IMR-90 (cell line): ENCODE data around the gene RNF31.

Experiments used
- CEBPB ChIP-seq: IDR thresholded peaks from 2 replicates; pipeline ENCODE4 v1.6.1; 2012; ENCODE audit warnings: low read depth, low read length, improper control_type of control experiment
- CHD1 ChIP-seq: IDR thresholded peaks from 2 replicates; pipeline ENCODE4 v1.6.1; 2012; ENCODE audit warnings: low read depth, low read length, improper control_type of control experiment
- FOS ChIP-seq: fragments of 150-350 bp; IDR thresholded peaks from 2 replicates; pipeline ENCODE4 v1.6.1; 2016; ENCODE audit warnings: low read depth, low read length
- POLR2A ChIP-seq: IDR thresholded peaks from 2 replicates; pipeline ENCODE4 v1.6.1; 2012; ENCODE audit warnings: mild to moderate bottlenecking, low read depth, low read length
- RAD21 ChIP-seq: IDR thresholded peaks from 2 replicates; pipeline ENCODE4 v1.6.1; 2012; ENCODE audit warnings: low read length, improper control_type of control experiment
- RCOR1 ChIP-seq: IDR thresholded peaks from 2 replicates; pipeline ENCODE4 v1.6.1; 2012; ENCODE audit warnings: mild to moderate bottlenecking, low read length, improper control_type of control experiment; ENCODE audit not compliant: insufficient replicate concordance
- RFX5 ChIP-seq: IDR thresholded peaks from 2 replicates; pipeline ENCODE4 v1.8.0; 2012; ENCODE audit warnings: low read depth, mild to moderate bottlenecking, low read length, moderate library complexity
- SMC3 ChIP-seq: fragments of 150-350 bp; IDR thresholded peaks from 2 replicates; pipeline ENCODE4 v1.6.1; 2016; ENCODE audit warnings: low read depth, mild to moderate bottlenecking, antibody characterized with exemption, low read length, moderate library complexity
- TF ChIP-seq, protein P1 (sequence below): conservative IDR thresholded peaks from 2 replicates; pipeline ENCODE4 v1.5.1; 2012; ENCODE audit warnings: mild to moderate bottlenecking, low read depth, low read length, improper control_type of control experiment
- TF ChIP-seq, protein P2 (sequence below): fragments of 150-350 bp; IDR thresholded peaks from 2 replicates; pipeline ENCODE4 v1.6.1; 2017; ENCODE audit warnings: mild to moderate bottlenecking, antibody characterized with exemption, low read length, low read depth

DNA sequence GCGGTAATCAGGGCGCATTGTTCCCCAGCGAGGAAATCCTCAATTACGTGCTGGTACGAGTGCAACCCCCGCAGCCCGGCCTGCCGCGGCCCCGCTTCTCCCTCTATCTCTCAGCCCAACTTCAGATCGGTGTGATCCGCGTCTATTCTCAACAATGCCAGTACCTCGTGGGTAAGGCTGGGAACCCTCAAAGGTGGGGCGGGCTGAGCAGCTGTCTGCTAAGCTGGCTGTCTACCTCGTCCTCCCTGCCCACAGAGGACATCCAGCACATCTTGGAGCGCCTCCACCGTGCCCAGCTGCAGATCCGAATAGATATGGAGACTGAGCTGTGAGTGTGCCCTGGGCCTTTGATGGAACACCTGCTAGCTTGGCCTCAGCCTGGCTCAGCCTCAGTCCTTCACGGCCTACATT lies 25.6 kb downstream of the RNF31 start:
- TF ChIP-seq, protein P1, sequence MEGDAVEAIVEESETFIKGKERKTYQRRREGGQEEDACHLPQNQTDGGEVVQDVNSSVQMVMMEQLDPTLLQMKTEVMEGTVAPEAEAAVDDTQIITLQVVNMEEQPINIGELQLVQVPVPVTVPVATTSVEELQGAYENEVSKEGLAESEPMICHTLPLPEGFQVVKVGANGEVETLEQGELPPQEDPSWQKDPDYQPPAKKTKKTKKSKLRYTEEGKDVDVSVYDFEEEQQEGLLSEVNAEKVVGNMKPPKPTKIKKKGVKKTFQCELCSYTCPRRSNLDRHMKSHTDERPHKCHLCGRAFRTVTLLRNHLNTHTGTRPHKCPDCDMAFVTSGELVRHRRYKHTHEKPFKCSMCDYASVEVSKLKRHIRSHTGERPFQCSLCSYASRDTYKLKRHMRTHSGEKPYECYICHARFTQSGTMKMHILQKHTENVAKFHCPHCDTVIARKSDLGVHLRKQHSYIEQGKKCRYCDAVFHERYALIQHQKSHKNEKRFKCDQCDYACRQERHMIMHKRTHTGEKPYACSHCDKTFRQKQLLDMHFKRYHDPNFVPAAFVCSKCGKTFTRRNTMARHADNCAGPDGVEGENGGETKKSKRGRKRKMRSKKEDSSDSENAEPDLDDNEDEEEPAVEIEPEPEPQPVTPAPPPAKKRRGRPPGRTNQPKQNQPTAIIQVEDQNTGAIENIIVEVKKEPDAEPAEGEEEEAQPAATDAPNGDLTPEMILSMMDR = no peak
- no peak for TF ChIP-seq FOS
- TF ChIP-seq RFX5 = no peak
- no peak for TF ChIP-seq POLR2A
- no peak for TF ChIP-seq RCOR1
- TF ChIP-seq SMC3 = no peak
- TF ChIP-seq RAD21 = no peak
- TF ChIP-seq CHD1 = no peak
- TF ChIP-seq CEBPB = no peak
- TF ChIP-seq, protein P2, sequence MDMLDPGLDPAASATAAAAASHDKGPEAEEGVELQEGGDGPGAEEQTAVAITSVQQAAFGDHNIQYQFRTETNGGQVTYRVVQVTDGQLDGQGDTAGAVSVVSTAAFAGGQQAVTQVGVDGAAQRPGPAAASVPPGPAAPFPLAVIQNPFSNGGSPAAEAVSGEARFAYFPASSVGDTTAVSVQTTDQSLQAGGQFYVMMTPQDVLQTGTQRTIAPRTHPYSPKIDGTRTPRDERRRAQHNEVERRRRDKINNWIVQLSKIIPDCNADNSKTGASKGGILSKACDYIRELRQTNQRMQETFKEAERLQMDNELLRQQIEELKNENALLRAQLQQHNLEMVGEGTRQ = no peak
